Sigmoid colon (tissue), 4 donors: ENCODE data around the gene PARD3.

Experiments
- POLR2A ChIP-seq, 2 donors: fragments of 450-650 bp; IDR thresholded peaks; one replicate each; pipeline ENCODE4 v1.6.1; 2016; ENCODE audit warnings: antibody characterized with exemption in 2 of 2, mild to moderate bottlenecking in 2 of 2, moderate library complexity in 2 of 2
- POLR2AphosphoS5 ChIP-seq, 4 donors: sonication (generic); formaldehyde crosslinking; IDR thresholded peaks; one replicate each; pipeline ENCODE4 v1.6.1; 2017; ENCODE audit warnings: antibody characterized with exemption in 4 of 4
- TF ChIP-seq, protein P1 (sequence below), 4 experiments: fragments of 450-650 bp in 3 of 4; fragments of 200-600 bp in 1 of 4; IDR thresholded peaks; one replicate each; pipeline ENCODE4 v1.5.1; 2016 to 2019; ENCODE audit warnings: antibody characterized with exemption in 4 of 4, mild to moderate bottlenecking in 3 of 4, moderate library complexity in 2 of 4

DNA sequence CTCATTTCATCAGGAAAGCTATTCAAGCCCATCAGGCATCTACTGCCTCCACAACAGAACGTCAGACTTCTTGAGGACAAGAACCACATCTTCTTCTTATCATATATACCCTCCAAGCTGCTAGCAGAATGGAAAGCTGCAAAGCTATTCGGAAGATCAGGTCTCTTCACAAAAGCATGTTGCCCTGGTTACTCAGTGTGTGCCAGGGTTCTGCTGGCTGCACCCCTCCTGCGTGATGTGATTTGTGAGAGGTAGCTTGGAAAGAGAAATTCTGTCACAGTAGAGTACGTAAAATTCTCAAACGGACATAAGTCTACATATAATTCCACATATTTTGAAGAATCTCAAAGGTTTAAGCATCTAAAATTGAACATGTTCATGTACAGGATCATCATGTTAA lies 681.7 kb downstream of the PARD3 start:
- TF ChIP-seq, protein P1, sequence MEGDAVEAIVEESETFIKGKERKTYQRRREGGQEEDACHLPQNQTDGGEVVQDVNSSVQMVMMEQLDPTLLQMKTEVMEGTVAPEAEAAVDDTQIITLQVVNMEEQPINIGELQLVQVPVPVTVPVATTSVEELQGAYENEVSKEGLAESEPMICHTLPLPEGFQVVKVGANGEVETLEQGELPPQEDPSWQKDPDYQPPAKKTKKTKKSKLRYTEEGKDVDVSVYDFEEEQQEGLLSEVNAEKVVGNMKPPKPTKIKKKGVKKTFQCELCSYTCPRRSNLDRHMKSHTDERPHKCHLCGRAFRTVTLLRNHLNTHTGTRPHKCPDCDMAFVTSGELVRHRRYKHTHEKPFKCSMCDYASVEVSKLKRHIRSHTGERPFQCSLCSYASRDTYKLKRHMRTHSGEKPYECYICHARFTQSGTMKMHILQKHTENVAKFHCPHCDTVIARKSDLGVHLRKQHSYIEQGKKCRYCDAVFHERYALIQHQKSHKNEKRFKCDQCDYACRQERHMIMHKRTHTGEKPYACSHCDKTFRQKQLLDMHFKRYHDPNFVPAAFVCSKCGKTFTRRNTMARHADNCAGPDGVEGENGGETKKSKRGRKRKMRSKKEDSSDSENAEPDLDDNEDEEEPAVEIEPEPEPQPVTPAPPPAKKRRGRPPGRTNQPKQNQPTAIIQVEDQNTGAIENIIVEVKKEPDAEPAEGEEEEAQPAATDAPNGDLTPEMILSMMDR (IDR thresholded peaks at IDR 0.05) = no peak
- TF ChIP-seq POLR2AphosphoS5 (IDR thresholded peaks at IDR 0.05) (no peak), POLR2A (IDR thresholded peaks at IDR 0.05) (no peak)
